NAMALWA (cell line): ENCODE data around the gene ITIH5.

Experiments used
- DNase-seq: peaks from one replicate; pipeline ENCODE4 v3.0.0-alpha.2; 2015; ENCODE audit warnings: low spot score

ITIH5 gene

DNA sequence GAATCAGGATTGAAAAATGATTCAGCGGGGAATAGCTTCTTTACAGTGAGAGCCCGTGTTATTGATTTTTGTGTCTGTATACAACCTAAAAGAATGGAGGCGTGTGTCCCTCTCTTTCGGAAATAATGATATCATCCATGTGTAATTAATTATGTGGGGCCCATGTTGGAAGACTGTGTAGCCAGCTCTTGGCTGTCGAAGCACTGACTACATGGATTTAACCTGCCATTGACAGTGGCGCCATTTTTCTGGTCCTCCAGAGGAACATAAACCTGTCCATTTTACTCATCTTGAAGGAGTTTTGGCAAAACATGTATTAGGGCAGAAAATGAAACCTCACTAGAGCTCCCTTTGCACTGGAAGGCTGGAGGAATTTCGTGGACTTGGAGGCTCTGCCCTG, 119.6 kb downstream of the ITIH5 start:
- no peak for DNase-seq

DNA sequence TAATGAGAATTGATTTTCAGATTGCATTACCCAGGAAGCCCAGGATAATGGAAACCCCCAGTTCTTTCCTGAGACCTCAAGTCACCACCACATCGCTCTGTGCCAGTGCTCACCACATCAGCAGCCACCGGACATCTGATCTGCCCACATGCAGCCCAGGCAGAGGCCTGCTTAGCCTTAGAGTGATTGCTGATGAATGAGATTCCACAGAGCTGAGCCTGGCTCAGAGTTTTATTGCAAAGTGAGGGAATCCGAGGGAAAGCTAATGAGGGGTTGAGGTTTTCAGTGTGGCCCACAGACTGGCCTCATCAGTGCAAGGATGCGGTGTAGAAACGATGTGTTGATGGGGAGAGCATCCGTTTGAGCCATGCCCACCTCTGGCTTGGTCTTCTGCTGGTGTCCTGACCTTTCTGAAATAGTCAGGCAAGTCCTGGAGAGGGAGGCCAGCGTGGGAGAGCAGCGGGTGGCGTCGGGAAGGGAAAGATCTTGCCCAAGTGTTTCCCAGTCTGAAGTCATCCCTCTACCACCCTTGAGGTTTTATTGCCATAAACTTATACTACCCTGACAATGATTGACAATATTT, 120.3 kb downstream of the ITIH5 start:
- DNase-seq, result no peak

DNA sequence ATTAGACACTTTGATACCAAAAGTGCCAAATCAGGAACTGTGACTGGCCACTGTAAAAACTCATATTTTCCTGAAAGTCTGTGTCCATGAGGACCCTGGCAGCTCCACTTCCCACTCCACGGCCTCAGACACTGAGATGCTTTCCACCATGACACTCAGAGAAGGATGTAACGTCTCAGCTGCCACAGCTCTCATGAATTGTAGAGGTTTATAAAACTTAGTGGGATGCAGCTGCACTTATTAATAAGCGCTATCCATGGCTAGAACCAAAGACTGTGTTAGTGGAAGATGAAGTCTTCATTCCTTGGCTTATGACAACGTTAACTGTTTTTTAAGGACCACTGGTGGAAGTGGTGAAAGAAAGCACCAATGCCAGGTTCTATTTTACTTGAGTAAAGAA, 121.0 kb downstream of the ITIH5 start:
- DNase-seq, result no peak

DNA sequence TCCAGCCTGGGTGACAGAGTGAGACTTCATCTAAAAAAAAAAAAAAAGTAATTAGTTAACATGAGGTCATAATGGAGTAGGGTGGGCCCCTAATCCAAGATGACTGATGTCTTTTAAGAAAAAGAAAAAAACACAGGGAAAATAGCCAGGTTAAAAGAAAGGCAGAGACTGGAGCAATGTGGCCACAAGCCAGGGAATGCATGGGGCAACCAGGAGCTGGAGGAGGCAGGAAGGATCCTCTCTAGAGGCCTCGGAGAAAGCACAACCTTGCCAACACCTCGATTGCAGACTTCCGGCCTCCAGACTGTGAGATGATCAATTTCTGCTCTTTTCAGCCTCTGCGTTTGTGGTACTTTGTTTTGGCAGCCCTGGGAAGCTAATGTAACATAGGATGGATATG, 121.5 kb downstream of the ITIH5 start:
- no peak for DNase-seq

DNA sequence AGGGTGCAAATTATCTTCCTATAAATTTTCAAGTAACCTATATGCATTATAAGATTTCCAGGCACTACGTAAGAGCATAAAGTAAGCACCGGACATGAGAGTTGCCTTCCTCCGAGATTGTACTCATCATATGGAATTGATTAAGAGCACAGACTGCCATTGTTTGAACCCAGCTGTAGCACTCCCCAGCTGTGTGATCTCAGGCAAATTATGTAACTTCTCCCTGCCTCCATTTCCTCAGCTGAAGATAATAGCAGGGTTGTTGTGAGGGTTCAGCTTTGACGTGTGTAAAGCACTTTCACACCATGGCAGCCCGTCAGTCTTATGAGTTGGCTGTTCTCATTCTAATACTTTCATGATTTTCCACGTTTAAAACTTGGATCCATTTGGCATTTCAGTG, 122.6 kb downstream of the ITIH5 start:
- no peak for DNase-seq

DNA sequence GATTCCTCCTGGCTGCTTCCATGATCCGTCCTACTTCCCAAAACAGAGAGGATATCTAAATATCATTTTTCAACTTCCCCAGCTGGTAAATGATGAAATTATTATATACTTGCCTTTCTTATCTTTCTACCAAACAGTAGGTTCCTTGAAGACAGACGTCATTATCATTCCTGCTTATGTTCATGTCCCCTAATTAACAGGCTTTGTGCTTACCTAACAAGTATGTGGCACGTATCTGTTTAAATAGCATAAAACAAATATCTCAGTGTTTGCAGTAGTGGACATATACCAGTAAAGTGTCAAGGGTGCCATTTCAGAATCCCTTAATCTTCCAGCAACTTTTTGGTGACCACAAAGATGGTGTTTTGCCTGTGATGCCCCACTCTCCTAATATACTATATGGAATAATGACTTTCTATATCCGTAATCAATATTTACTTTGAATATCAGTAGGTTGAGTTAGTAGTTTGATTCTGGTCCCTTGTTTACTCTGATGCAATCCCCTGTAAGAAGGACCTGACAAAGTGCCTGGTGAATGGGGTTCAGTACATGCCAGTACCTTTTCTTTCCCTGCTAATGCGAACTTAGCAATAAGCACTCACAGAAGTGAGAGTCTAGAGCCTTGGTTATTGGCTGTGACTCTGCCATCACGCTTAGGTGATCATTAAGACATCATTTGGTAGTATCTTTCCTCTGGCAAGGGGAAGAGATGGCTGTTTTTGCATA, 124.4 kb downstream of the ITIH5 start:
- DNase-seq, result no peak

DNA sequence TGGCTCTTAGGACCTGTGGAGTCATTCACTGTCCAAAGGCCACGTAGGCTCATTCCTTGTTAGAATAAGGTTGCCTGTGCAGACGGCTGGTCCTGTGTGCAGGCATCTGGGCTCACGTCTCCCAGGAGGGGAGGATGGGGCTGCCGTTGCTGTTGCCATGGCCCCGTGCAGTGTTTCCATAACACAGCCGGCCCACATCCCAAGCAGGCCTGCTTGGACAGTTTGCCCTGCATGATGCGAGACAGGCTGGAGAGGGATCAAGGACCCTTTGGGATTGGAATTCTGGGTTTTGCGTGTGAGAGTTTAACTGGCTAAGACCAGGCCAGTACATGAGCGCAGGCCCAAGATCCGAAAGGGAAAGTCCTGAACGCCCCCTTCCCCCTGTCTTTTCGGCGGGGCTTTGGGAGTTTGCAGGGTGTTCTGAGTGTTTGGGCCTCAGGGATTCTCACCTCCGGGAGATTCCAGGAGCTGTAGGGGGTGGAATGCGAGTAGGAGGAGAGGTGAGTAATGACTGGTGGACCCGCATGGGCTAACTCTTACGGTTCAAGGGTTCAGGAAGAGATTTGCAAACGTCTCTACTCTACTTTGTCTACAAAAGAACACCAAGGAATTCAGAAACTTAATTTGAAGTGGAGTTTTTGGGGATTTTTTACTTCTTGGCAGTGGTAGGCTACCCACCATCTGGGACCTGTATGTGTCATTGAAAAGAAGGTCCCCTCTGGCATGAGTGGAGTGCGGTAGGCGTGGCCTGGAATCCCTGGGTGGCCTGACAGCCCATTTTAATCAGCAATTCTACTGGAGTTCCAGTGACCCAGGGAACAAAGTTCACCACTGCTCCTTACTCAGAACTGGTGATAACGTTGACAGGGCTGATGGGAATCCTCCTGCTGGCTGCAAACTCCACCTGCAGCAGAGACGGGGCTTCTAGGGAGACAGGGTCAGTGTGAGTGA, 125.4 kb downstream of the ITIH5 start:
- DNase-seq, result no peak

- no peak for DNase-seq
Measured at GRCh38 chr10:7538970-7539654, 127.7 kb downstream of the ITIH5 start.

- DNase-seq, result no peak
Measured at GRCh38 chr10:7537126-7537525, 129.6 kb downstream of the ITIH5 start.

- DNase-seq, result no peak
Measured at GRCh38 chr10:7534480-7534852, 132.3 kb downstream of the ITIH5 start.

DNA sequence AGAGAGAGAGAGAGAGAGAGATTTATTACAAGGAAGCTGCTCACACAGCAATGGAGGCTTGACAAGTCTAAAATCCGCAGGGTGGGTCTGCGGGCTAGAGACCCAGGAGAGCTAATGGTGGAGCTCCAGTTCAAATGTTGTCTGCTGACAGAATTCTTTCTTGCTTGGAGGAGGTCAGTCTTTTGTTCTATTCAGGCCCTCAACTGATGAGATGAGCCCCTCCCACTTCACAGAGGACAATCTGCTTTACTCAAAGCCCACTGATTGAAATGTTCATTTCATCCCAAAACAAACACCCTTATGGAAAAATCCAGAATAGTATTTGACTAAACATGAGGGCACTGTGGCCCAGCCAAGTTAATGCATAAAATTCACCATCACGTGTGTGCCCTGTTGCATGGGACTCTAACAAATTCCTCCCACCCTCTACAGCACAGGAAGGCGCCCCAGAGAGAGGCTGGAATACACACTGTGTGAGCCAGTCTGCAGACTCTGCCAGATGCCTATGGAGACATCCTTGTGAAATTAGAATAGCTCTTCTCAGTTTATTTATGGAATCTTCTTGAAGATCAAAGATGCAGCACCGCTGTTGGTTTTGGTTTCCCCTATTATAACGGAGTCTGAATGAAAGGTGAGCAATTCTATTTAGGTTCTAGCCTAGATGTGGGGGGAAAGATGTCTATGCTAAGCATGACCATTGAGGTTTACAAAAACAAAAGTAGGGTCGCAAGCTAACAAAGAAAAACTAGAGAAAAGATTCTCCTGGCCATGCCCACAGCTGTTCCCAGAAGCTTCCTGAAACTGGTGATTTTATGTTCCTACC, 132.9 kb downstream of the ITIH5 start:
- DNase-seq, result no peak

GRCh38 chr10:7532723-7533498, 133.9 kb downstream of the ITIH5 start:
- no peak for DNase-seq

GRCh38 chr10:7529638-7530037, 137.1 kb downstream of the ITIH5 start:
- DNase-seq, result no peak

DNA sequence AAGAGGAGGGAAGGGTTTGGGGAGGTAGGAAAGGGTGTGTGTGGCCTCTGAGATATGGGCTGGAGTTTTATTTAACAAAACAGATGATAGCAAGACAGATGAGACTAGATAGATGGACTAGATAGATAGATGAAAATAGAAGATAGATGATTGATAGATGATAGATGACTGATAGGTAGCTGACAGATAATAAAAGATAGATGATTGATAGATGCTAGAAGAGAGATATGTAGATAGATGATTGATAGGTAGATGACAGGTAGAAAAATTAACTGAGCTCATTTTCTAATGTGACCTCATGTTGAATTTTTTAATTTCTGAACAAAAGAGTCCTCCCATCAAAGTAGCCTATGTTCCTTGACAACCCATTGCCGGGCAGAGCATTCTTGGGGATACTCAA, 139.3 kb downstream of the ITIH5 start:
- DNase-seq, result no peak

GRCh38 chr10:7526017-7526400, 140.8 kb downstream of the ITIH5 start:
- no peak for DNase-seq

DNA sequence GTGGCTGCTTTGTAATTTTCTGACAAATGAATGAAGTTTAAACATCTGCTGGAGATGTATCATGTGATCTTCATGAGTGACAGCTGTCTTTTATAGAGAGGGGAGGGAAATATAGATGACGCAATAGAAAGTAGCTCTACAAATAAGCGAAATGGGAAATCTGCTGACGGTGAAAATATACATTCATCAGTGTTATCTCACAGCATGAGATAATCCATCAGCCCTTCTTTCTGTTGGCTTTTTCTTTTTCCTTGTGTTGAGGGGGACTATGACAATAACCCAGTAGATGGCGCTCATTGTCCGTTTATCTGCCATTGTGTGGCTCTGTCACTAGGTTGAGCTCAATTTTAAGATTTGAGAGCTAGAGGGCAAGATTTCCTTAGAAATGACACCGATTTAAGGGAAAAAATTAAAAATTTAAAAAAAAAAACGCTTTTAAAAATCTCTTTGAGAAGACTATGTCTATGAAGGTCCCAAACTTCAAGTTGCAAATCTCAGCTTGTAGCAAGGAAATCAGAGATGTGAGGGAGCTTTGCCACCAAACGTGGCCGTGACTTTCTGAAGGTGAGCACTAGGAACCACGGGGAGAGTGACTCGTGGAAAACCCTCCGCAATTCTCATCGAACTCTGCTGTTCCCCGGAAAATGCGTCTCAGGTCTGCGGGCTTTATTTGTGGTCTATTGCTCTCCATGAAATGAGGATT, 141.3 kb downstream of the ITIH5 start:
- DNase-seq, result peak; percentile 90

DNA sequence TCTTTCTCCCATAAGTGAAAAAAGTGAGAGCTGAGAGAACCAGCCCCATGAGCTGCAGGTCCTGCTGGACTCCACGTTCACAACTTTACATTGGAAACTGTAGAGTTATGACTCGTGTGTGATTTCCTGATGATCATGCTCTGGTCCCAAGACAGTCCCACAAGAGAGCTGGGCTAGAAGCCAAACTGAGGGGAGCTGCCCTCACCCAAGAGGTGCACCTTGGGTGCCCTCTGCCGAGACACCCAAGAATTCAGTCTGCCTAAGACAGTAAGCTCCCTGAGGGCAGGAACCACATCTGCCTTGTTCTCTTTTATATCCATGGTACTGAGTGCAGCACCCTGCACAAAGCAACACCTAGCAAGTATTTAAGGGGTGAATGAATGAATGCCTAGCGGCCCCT, 143.1 kb downstream of the ITIH5 start:
- no peak for DNase-seq

GRCh38 chr10:7520507-7521485, 146.0 kb downstream of the ITIH5 start:
- DNase-seq, result peak; percentile 44

DNA sequence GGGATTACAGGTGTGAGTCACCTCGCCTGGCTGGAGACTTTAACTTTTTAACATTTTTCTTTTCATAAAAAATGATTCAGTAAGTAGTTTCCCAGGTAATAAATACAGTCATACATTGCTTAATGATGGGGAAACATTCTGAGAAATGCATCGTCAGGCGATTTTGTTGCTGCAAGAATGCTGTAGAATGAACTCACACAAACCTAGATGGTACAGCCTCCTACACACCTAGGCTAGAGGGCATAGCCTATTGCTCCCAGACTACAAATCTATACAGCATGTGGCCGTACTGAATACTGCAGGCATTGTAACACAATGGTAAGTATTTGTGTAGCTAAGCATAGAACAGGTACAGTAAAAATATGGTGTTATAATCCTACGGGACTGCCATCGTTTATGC, 147.4 kb downstream of the ITIH5 start:
- DNase-seq, result no peak
